HG03139 (cell line): ENCODE results near the gene VIPR1.

Experiments
- ATAC-seq: cut with Tn5 transposase; IDR thresholded peaks from one replicate; pipeline ENCODE4 v1.9.1; 2021; ENCODE audit not compliant: unreplicated experiment

VIPR1 gene

GRCh38 chr3:42493126-42493797 is 9.2 kb upstream of the VIPR1 start:
- no peak for ATAC-seq

DNA sequence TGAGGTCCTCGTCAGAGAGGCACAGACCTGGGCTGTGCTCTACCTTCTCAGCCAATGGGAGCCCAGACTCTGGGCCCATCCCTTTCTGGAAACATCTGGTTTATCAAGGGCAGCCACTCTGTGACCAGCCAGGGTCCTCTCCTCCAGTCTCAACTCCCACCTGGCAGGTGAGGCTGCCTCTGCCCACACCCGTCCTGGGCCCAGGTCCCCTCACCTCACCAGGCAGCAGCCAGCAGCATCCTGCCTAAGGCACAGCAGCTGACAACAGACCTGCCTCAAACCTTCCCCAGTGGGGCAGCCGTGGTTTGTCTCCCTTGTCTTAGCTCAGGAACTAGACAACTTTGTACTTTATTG is 8.7 kb upstream of the VIPR1 start:
- ATAC-seq, result no peak

DNA sequence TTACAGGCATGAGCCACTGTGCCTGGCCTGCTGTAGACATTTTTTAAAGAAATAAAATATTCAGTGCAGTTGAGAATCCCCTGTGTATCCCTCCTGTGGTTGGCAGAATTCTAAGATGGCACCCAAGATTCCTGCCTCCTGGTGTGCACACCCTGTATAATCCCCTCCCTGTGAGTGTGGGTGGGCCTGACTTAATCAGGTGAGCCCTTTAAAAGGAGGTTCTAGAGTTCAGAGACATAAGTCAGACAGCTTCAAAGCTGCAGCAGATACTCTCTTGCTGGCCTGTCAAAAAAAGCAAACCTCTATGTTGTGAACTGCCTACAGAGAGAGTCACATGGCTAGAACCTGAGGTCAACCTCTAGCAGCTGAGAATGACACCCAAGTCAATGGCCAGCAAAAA is 7.0 kb upstream of the VIPR1 start:
- no peak for ATAC-seq

- ATAC-seq, result no peak
Observed at GRCh38 chr3:42497009-42497731, 5.3 kb upstream of the VIPR1 start.

- ATAC-seq, result no peak
Observed at GRCh38 chr3:42498034-42498433, 4.4 kb upstream of the VIPR1 start.

DNA sequence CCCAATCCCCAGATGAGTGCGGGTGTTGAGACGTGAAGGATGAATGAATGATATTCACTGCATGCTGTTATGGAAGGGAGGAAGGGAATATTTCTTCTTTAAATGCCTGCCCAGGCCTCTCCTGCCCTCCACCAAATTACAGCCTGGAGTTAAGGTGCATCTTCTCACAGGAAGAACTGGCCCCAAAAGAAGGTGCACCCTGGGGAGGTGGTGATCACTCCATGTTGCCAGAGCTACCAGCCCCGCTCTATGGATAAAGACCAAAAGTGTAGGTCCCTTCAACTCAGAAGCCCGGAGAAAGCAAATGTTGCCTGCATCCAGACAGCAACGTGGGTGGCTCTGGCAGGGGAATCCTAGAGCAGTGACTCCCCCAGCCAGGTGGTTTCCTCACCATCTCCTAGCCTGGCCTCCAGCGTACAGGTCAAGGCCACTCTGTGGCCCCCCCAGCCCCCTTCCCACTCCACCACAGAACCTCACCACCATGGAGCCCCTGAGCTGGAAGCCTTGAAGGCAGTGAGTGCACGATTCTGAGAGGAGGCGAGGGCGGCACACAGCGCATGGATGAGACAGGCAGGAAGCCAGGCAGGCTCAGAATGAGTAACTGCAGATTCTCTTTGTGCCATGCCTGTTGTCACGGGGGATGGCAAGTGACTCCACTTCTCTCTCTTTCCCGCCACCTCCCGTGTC is 3.5 kb upstream of the VIPR1 start:
- ATAC-seq, result no peak

GRCh38 chr3:42499478-42499871 is 3.0 kb upstream of the VIPR1 start:
- ATAC-seq, result no peak

- ATAC-seq, result no peak
Observed at GRCh38 chr3:42500091-42500490, 2.4 kb upstream of the VIPR1 start.

DNA sequence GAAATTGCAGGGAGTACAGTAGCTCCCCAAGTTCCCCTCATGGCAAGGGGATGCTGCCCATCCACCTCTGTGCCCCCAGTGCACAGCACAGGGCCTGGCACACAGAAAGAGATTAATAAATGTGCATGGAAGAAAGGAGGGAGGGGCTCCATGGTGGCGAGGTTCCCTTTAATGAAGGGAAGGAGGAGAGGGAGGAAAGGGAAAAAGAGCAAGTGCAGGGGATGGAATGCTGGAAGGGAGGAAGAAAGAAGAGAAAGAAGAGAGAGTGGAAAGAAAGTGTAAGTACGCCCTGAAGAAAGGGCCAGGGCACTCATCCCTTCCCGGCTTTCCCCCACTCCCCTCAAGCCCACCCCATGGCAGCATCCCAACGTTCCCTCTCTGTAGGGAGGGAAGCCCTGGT is 1.5 kb upstream of the VIPR1 start:
- no peak for ATAC-seq

DNA sequence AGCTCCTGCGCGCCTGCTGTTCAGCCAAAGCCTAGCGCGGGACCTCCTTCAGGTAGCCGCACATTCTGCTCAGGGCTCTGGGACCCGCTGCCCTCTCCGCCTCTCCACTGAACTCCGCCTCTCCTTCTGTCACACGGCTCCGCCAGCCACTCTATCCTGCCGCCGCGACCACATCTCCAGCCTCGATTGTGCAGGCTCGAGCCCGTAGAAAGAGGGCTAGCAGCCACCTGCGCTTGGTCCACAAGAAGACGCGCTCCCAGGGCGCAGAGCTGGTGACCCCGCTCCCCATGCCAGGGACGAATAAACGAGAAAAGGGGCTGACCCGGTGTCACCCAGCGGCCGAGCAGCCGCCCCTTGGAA is 1.1 kb upstream of the VIPR1 start:
- ATAC-seq, result no peak

- ATAC-seq, result peak; percentile 24
Observed at GRCh38 chr3:42501681-42502428, 588 bp upstream of the VIPR1 start.

GRCh38 chr3:42503251-42503924 is 945 bp downstream of the VIPR1 start:
- no peak for ATAC-seq

DNA sequence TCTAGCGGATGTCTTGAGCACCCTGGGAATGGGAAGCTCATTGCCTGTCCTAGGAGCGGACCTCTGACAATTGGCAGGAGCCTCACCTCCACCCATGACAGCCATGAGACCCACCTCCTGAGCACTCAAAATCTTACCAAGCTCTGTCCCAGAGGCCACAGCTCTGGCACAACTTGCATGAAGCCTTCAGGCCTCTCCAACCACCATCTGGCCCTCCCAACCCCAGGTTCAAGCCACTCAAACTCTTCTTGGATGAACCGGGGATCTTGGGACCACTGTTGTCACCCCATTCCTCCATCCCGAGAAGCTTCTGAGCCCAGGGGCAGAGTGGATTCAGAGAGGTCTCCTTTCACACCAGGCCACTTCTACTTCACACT is 1.5 kb downstream of the VIPR1 start:
- no peak for ATAC-seq

GRCh38 chr3:42504334-42505127 is 2.1 kb downstream of the VIPR1 start:
- no peak for ATAC-seq

GRCh38 chr3:42505128-42505848 is 2.8 kb downstream of the VIPR1 start:
- no peak for ATAC-seq

DNA sequence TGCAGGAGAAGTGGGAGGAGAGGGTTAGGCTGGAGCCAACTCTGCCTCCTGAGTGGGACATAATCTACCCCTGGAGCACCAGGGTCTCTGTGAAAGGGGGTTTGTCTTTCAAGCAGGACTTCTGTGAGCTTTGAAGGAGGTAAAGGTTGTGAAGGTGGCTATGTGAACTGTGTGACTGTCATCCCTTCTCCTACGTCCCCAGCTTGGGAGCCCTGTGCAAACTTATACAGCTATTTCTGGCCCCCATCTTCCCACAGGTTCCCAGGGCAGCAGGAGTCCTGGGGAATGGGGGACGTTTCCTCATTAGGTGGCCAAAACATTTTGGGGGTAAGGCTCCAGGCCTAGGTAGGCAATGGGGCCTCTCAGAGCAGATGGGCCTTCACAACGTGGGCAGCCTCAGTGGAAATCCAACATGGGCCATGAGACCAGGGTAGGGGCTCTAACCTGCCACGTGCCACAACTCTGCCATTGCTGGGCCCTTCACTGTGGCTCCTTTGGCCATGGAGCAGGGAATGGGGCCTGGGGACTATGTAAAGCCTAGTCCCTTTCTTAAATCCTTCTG is 3.5 kb downstream of the VIPR1 start:
- ATAC-seq, result no peak

GRCh38 chr3:42507252-42507651 is 4.8 kb downstream of the VIPR1 start:
- no peak for ATAC-seq

GRCh38 chr3:42507761-42508335 is 5.4 kb downstream of the VIPR1 start:
- ATAC-seq, result no peak

DNA sequence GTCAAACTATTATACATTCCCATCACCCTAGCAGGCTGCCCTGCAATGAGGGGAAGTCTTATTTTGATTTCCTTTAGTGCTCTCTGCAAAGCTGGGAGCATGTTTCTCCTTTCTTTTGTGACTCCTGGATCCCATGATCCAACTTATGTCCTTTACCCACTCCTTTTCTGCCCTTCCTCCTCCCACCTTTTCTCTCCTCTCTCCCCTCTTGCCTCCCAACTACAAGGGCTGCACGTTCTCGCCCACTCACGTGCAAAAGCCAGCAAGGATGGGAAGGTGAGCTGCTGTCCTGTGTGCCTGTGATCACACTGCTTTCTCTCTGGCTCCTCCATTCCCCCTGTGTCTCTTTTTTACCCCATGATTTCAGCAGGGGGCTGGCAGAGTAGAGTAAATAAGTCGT is 6.1 kb downstream of the VIPR1 start:
- no peak for ATAC-seq
